Endothelial cell of umbilical vein (primary cell): ENCODE data around the gene ISM2. TPM values are rescaled to one million over a fixed set of nuclear protein-coding genes. Genes with fewer than 3 reads are reported as not detected.

Source experiments
- BruUV-seq: library from RNA; stranded (reverse); fragments of 400-500 nt; replicated peaks from 2 replicates; lab custom pipeline; 2021; lab: Mats Ljungman, UMichigan
- CTCF ChIA-PET: fragments of 300-600, 350-600 bp; sonication (Branson Sonifier 250); formaldehyde crosslinking; loops from one replicate; lab custom pipeline; 2021; ENCODE audit warnings: antibody characterized with exemption, inconsistent platforms; lab: Charles Lee
- POLR2A ChIA-PET: fragments of 300-600, 350-600 bp; sonication (Branson Sonifier 250); formaldehyde crosslinking; loops from one replicate; lab custom pipeline; 2021; ENCODE audit warnings: antibody characterized with exemption, inconsistent platforms; lab: Charles Lee
- DNase-seq: peaks from one replicate; pipeline ENCODE4 v3.0.0-alpha.2; 2011; ENCODE audit warnings: low read depth, low spot score
- FAIRE-seq: peaks from 2 replicates; lab custom pipeline; 2011; peaks lifted over from hg19 to GRCh38; lab: Jason Lieb, UNC
- H2AFZ ChIP-seq: 2 replicates; pipeline ENCODE4 v1.6.0; 2012; ENCODE audit warnings: low read depth, low read length, control low read depth, inconsistent platforms
- H3K27ac ChIP-seq: 2 replicates; pipeline ENCODE4 v1.5.1; 2011; ENCODE audit warnings: low read depth, mild to moderate bottlenecking, control low read depth, low read length, moderate library complexity; ENCODE audit not compliant: insufficient read depth
- H3K27me3 ChIP-seq, 2 experiments: 2 replicates each; pipeline versions ENCODE4 v1.6.0 to v1.6.1; 2011; ENCODE audit warnings: low read length in 2 of 2, mixed read lengths in 1 of 2; ENCODE audit not compliant: control insufficient read depth in 2 of 2, insufficient read depth in 2 of 2
- H3K36me3 ChIP-seq, 2 experiments: 2 replicates in 1 of 2; 3 replicates in 1 of 2; pipeline ENCODE4 v1.5.1; 2011; ENCODE audit warnings: low read length in 2 of 2, mild to moderate bottlenecking in 1 of 2, moderate library complexity in 1 of 2; ENCODE audit not compliant: control insufficient read depth in 2 of 2, insufficient read depth in 2 of 2; ENCODE audit errors: extremely low read depth in 1 of 2
- H3K4me1 ChIP-seq: 3 replicates; pipeline ENCODE4 v1.5.1; 2011; ENCODE audit warnings: mild to moderate bottlenecking, low read length; ENCODE audit not compliant: control insufficient read depth, insufficient read depth; ENCODE audit errors: extremely low read depth
- H3K4me2 ChIP-seq: 2 replicates; pipeline ENCODE4 v1.6.1; 2011; ENCODE audit warnings: low read length, control low read depth, mixed read lengths; ENCODE audit not compliant: insufficient read depth
- H3K4me3 ChIP-seq, 3 experiments: fragments of 200-600 bp in 1 of 3; sonication (generic), shearing (Covaris generic) in 1 of 3; replicated peaks in 1 of 3; 2 replicates each; pipeline ENCODE4 v1.5.1; 2011 to 2016; ENCODE audit warnings: control low read depth in 3 of 3, low read length in 3 of 3, mild to moderate bottlenecking in 2 of 3, inconsistent platforms in 1 of 3, low read depth in 1 of 3, moderate library complexity in 1 of 3; ENCODE audit not compliant: insufficient read depth in 1 of 3
- H3K79me2 ChIP-seq: 2 replicates; pipeline ENCODE4 v1.6.0; 2012; ENCODE audit warnings: low read length, inconsistent platforms; ENCODE audit not compliant: control insufficient read depth, insufficient read depth
- H3K9ac ChIP-seq: replicated peaks from 2 replicates; pipeline ENCODE3; 2011; ENCODE audit warnings: low read length, control low read depth; ENCODE audit not compliant: insufficient read depth; ENCODE audit errors: extremely low read depth
- H3K9me1 ChIP-seq: replicated peaks from 3 replicates; pipeline ENCODE4 v1.6.0; 2011; ENCODE audit warnings: mild to moderate bottlenecking, low read length; ENCODE audit not compliant: control insufficient read depth, insufficient read depth; ENCODE audit errors: extremely low read depth
- H3K9me3 ChIP-seq: replicated peaks from 2 replicates; pipeline ENCODE4 v1.5.1; 2012; ENCODE audit warnings: low read length, inconsistent platforms; ENCODE audit not compliant: control insufficient read depth, insufficient read depth
- H4K20me1 ChIP-seq: replicated peaks from 2 replicates; pipeline ENCODE3; 2011; ENCODE audit warnings: mild to moderate bottlenecking, low read length; ENCODE audit not compliant: control insufficient read depth, insufficient read depth; ENCODE audit errors: extremely low read depth
- EZH2 ChIP-seq: IDR thresholded peaks from 2 replicates; pipeline ENCODE4 v1.6.1; 2012; ENCODE audit warnings: borderline replicate concordance, low read depth, mild to moderate bottlenecking, moderate library complexity, low read length, inconsistent platforms; ENCODE audit not compliant: severe bottlenecking
- FOS ChIP-seq: IDR thresholded peaks from 2 replicates; pipeline ENCODE4 v1.6.1; 2011; ENCODE audit warnings: mild to moderate bottlenecking, low read length, moderate library complexity, borderline replicate concordance; ENCODE audit not compliant: insufficient read depth
- GATA2 ChIP-seq: IDR thresholded peaks from 2 replicates; pipeline ENCODE4 v1.7.0; 2011; ENCODE audit warnings: low read depth, mild to moderate bottlenecking, moderate library complexity, mixed read lengths, low read length; ENCODE audit not compliant: insufficient read length, insufficient read depth
- JUN ChIP-seq: IDR thresholded peaks from 2 replicates; pipeline ENCODE4 v1.6.1; 2011; ENCODE audit warnings: borderline replicate concordance, low read depth; ENCODE audit not compliant: insufficient read length, insufficient read depth
- MYC ChIP-seq: IDR thresholded peaks from one replicate; pipeline ENCODE4 v1.6.1; 2011; ENCODE audit warnings: mild to moderate bottlenecking, low read depth, low read length
- POLR2A ChIP-seq: IDR thresholded peaks from 2 replicates; pipeline ENCODE4 v1.6.1; 2012; ENCODE audit warnings: low read depth, mild to moderate bottlenecking, control low read depth, low read length
- POLR2AphosphoS5 ChIP-seq: IDR thresholded peaks from 2 replicates; pipeline ENCODE4 v1.6.1; 2012; ENCODE audit warnings: low read depth, mild to moderate bottlenecking, control low read depth, low read length, moderate library complexity; ENCODE audit not compliant: insufficient read depth
- dilution Hi-C: fragments of 300-500 bp; cut with MboI; formaldehyde crosslinking; loops from one replicate; pipeline ENCODE4 v1.15.0; 2019; ENCODE audit warnings: low sequenced_read_pairs; ENCODE audit not compliant: extremely low pct_ligation_motif_present
- intact Hi-C: fragments of 100-400 bp; cut with micrococcal nuclease; formaldehyde crosslinking; loops from one replicate; pipeline ENCODE4 v1.10.0; 2022
- polyA plus RNA-seq, 4 experiments: library from polyadenylated mRNA; depleted of rRNA in 3 of 4; stranded (reverse) in 3 of 4; unstranded in 1 of 4; fragments of >200 nt; gene quantifications; 2 replicates each; pipeline versions ENCODE4 v1.2.1 to v1.2.3, GENCODE V29; 2011 to 2012; ENCODE audit warnings: missing spikeins in 1 of 4
- total RNA-seq: library from RNA; stranded (reverse); gene quantifications from 2 replicates; pipeline ENCODE4 v1.2.3, GENCODE V29; 2021
- TF ChIP-seq, protein P1 (sequence below): IDR thresholded peaks from 2 replicates; pipeline ENCODE4 v1.6.1; 2011; ENCODE audit not compliant: insufficient read depth, insufficient read length
- TF ChIP-seq, protein P2 (sequence below), 2 donors: IDR thresholded peaks; 1 replicate in 1 of 2; 2 replicates in 1 of 2; pipeline ENCODE4 v1.5.1; 2011; ENCODE audit warnings: low read length in 2 of 2, mild to moderate bottlenecking in 2 of 2, moderate library complexity in 2 of 2, control low read depth in 1 of 2, inconsistent platforms in 1 of 2, low read depth in 1 of 2; ENCODE audit not compliant: insufficient read depth in 1 of 2; ENCODE audit errors: extremely low read depth in 1 of 2

ISM2 gene
- total and polyA plus RNA-seq, 2 donors (not counting 3 experiments of a cell fraction or from before 2014, with no cell fraction given) = not detected

DNA sequence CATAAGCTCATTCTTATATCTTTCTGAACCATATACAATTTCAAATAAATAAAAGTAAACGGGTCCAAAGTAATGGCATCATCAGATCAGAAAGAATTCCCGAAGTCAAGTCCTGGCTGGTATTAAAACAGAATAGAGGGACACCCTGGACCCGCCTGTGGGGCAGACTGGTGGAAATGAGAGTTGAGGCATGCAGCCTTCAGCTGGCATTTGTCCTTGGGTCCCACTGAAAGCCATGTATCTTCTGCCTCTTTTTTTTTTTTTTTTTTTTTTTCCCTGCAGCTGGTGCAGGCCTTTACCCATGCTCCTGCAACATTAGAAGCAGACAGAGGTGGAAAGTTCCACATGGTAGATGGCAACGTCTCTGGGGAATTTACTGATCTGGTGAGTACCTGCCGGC lies 30.8 kb downstream of the ISM2 start:
- DNase-seq (no peak), FAIRE-seq (no peak)
- Histone ChIP-seq H2AFZ (no peak overlapping the region), H3K9me3 (no peaks in the 10 kb centered on the region), H3K4me2 (no peak overlapping the region), H3K36me3 (peaks cover 20 to 31% of the 10 kb centered on the region in 2 experiments), H3K9ac (no peak overlapping the region), H3K4me1 (no peaks in the 10 kb centered on the region), H4K20me1 (no peaks in the 10 kb centered on the region), H3K79me2 (no peaks in the 10 kb centered on the region), H3K27me3 (no peaks in the 10 kb centered on the region), H3K9me1 (no peaks in the 10 kb centered on the region), H3K27ac (no peak overlapping the region), H3K4me3 (no peak overlapping the region)
- ChIA-PET CTCF (no interaction called here), POLR2A (no interaction called here)
- TF ChIP-seq POLR2A (no peak), FOS (no peak), GATA2 (no peak), EZH2 (no peak), JUN (no peak), MYC (no peak), POLR2AphosphoS5 (no peak)
- TF ChIP-seq, protein P1, sequence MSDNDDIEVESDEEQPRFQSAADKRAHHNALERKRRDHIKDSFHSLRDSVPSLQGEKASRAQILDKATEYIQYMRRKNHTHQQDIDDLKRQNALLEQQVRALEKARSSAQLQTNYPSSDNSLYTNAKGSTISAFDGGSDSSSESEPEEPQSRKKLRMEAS = no peak
- TF ChIP-seq, protein P2, sequence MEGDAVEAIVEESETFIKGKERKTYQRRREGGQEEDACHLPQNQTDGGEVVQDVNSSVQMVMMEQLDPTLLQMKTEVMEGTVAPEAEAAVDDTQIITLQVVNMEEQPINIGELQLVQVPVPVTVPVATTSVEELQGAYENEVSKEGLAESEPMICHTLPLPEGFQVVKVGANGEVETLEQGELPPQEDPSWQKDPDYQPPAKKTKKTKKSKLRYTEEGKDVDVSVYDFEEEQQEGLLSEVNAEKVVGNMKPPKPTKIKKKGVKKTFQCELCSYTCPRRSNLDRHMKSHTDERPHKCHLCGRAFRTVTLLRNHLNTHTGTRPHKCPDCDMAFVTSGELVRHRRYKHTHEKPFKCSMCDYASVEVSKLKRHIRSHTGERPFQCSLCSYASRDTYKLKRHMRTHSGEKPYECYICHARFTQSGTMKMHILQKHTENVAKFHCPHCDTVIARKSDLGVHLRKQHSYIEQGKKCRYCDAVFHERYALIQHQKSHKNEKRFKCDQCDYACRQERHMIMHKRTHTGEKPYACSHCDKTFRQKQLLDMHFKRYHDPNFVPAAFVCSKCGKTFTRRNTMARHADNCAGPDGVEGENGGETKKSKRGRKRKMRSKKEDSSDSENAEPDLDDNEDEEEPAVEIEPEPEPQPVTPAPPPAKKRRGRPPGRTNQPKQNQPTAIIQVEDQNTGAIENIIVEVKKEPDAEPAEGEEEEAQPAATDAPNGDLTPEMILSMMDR (IDR thresholded peaks at IDR 0.05; ENCODE audit: extremely low read depth in 1 of 2, insufficient read depth in 1 of 2, low read depth in 1 of 2, low read length in 2 of 2) = no peak
- dilution Hi-C loops (no loop called here), intact Hi-C loops (no loop called here)
- no TSS peak for BruUV-seq
